NCI-H2171 treated with DMSO at 0.1 percent for 48 hours (cell line): ENCODE results near the gene POLR1G.
A peak's percentile ranks its signal among the peaks of the same experiment; 100 is the strongest.
"Not testable (repeated sequence)": the region's sequence is repeated elsewhere in the genome, so short reads cannot be mapped to it uniquely, and the experiment has no call there.

Experiments
- DNase-seq: peaks from one replicate; lab custom pipeline; 2025; lab: John Stamatoyannopoulos, UW

Gene POLR1G

DNA sequence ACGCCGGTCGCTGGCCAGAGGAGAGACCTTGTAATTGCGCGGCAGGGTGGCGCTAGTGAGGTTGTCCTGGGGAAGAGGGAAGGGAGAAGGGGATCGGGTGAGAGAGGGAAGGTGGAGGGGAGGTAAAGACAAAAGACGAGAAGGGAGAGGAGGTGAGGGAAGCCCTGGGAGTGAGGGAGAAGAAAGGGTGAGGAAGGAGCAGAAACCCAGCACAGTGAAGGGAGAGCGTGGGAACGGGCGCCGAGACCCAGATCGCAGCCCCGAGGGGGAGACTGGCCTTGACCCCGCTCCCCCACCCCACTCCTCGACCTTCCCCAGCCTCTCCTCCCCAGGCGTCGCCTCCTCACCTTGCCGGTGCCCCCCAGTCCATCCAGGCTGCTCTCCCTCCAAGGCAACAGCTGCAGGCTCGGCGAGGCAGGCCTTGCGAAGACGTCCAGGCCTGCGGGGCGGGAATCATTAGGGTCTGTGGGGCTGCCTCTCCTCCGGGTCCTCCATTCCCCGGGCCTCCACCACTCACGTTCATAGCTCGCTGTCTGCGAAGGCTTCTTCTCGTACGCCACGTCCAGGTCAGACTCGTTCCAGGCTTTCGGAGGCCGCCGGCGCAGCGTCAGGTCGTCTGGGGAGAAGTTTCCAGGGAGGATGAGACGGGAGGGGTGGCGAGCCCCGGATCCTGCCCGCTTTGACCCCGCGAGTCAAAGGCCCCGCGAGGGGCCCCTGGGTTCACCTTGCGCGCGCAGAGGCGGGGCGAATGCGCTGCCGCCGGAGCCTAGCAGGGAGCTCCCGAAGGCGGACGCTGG, 10.4 kb upstream of the POLR1G start:
- DNase-seq: no peak

DNA sequence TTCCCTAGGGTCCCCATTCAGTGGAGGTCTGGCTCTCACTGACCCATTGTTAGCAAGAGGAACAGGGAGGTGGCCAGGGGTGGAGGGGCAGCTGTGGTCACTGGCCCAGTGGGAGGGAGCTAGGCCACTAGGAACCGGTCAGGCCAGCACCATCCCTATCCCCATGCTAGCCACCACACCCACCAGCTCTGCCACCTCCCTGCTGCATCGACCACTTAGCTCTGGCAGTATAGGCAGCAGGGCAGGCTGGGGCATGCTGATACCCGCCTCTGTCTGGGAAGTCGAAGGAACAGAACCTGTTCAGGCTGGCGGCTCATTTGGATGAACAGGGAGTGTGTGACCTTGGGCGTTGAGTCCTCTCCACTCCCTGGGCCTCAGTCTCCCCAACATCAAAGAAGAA, 6.3 kb upstream of the POLR1G start:
- DNase-seq: peak; percentile 81

DNA sequence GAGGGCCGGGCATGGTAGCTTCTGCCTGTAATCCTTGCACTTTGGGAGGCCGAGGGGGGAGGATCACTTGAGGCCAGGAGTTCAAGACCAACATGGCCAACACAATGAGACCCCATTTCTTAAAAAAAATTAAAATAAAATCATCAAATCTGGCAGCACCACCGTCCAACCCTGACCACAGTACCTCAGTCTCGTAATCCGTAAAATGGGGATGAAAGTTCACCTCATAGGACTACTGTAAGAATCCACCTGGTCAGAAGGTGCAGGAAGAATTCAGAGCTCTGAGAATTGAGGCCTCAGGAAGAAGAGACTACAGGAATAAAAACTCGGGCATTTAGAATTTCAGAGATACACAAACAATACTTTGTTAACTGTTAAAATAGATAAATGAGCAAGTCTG, 4.6 kb upstream of the POLR1G start:
- no peak for DNase-seq

DNA sequence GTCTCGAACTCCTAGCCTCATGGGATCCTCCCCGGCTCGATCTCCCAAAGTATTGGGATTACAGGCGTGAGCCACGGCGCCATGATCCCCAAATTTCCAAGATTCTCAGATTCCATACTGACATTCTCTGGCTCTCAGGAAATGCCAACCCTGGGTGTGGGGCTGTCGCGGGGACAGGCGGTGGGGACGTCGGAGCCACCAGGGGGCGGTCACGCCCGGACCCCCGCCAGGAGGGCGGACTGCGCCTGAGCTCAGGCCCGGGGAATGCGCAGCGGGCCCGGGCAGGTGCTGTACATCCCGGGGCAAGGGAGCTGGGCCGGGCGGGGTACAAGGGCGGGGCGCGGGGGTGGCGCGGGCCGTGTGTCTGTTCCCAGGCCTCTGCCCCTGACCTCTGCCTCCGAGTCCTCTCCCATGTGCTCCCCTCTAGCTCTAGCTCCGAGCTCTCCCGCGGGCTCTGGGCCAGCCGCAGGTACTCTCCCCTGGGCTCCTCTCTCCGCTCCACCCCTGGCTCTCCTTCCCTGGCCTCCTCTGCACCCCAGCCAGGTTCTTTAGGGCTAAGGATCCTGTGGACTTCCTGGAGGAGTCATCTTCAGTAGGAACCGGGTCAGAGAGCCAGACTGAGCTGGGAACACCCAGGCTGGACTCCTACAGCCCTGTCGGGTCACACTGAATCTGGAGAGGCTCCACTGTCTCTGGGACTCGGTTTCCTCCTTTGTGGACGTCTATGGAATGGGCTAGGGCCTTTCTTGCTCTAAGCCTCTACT, 4.0 kb upstream of the POLR1G start:
- DNase-seq: no peak

DNA sequence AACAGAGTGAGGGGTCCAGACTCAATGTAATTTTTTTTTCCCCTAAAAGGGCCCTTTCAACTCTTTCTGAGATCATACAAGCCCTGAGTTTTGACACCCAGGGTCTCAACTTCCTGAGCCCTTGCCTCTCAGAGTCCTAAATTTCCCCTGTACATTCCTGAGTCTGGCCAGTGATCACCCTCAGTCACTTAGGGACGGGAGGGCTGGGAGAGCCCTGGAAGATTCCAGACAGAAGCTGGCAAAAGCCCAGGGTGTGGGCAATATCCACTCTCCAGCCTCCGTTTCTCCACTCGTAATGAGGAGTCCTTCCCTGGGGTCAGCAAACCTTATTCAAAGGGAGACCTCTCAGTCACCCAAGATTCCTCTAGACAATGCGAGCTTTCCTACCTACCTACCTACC, 3.2 kb upstream of the POLR1G start:
- no peak for DNase-seq

DNA sequence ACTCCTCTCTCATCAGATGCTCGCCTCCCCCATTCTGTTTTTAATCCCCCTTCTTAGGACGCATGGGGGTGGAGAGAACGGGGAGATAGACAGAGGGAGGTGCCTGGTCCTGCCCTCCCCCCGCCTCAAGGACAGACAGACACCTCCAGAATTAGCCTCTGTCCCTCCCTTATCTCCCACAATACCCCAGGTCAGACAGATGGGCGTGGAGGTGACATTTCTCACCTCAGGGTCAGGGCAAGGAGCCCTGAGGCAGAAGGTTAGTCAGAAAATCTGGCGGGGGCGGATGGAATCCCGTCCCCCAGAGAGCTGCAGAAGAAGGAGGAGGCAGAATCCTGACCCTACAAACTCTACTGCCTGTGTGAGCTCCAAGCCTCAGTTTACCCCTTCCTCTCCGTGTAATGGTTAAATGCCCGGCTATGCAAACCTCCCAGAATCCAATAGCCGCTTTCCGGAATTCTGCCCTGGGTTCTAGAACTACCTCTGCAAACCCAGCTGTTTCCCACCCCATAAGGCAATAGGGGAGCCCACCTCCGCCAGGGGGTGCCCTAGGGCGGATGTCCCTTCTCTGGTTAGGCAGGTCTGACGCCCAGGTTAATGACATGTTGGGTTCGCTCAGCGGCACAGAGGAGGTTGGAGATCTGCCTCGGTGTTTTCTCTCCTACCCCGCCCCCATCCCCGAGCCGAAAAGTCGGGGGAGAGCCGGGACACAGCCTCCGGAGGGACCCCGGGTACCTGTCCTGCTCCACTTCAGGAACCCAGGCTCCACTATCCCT, 2.5 kb upstream of the POLR1G start:
- DNase-seq: peak; percentile 32

DNA sequence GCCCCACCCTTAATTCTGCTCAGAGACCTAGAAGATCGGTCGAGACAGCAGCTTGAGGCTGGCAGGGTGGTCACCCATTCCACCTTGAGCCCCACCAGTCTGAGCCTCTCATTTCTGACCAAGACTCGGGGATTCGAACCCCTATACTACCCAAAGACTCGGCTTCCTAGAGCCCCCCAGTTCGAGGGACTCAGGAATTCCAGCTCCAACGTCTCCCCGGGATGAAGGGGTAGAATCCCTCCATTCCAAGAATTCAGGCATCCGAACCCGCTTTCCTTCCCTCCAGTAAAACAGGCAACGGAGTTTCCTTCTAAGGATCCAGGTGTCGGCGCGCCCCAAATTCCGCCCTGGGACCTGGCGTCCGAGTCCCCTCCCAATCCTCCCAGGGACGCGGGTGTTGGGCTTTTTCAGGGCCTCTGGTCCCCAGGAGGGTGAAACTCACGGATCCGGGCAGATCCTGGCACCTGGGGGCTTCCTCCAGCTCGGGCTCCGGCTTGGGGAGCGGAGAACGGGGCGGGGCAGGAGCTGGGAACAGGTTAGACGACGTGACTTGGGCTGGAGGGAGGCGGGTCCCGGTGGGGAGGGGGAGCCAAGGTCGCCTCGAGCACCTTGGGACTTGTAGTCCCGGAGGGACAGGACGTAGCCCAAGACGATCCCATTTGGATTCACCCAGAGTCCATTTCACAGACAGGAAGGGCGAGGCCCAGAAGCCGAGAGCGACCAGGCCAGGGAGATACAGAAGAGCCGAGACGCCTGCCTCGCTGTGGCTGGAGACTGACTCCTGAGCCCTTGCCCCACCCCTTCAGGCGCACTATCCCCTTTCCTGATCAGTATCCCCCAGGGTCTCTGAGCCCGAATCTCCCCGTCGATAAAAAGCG, 1.6 kb upstream of the POLR1G start, which contains the start of gene PPP1R13L:
Gene PPP1R13L (minus strand): TSS at position 513 of the 878 bp plus-strand sequence. CDS start 6,751 bp downstream, outside the sequence.
- peak; percentile 85 for DNase-seq

DNA sequence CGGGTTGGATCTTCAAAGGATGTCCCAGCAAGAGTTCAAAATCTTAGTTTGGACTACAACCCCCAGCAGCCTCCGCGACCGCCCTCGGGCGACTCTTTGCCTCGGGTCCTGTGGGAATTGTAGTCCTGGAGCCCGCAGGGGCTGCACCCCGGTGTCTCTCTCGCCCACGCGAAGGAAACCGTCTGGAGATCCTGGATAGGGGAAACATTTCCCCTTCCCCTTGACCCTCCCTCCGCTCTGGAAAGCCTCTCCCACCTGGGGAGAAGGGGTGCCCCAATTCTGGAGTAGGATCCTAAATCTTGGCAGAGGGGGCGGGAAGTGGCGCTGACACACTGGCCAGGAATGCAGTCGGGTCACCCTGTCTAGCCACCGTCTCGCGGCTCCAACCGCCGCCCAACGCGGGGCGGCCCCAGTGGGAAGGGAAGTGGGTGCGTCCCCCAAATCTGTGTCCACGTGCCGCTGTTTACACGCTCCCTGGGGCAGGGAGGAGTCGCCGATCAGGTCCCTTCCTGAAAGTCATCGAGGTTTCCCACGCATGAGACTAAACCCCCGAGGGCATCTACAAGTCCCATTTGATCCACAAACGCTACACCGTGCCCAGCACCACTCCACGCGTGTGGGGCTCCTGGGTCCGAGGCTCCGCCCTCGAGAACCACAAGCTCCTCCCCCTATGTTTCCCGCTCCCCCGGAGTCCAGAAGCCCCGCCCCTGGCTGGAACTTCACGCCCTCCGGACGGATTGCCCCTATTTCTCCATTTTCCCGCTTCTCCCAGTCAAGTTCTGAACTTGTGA, 814 bp upstream of the POLR1G start:
- DNase-seq: peak; percentile 91

DNA sequence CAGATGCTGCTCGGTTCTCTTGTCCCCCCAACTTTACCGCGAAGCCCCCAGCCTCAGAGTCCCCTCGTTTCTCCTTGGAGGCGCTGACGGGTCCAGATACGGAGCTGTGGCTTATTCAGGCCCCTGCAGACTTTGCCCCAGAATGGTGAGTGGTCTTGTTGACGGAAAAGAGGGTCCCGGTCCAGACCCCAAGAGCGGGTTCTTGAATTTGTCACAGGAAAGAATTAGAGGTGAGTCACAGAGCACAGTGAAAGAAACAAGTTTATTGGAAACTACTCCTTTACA, 589 bp downstream of the POLR1G start:
- DNase-seq: no peak

DNA sequence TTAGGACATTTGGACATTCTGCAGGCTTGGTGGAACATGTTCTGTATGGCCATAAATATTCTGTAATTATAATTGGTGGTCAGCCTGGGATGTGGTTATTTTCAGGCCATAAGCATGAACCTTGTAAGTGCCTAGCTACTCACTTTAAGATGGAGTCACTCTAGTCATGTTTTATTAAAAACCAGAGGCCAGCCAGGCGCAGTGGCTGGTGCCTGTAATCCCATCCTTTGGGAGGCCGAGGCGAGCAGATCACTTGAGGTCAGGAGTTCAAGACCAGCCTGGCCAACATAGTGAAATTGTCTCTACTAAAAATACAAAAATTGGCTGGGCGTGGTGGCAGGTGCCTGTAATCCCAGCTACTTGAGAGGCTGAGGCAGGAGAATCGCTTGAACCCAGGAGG, 1.1 kb downstream of the POLR1G start:
- DNase-seq: not testable (repeated sequence)

DNA sequence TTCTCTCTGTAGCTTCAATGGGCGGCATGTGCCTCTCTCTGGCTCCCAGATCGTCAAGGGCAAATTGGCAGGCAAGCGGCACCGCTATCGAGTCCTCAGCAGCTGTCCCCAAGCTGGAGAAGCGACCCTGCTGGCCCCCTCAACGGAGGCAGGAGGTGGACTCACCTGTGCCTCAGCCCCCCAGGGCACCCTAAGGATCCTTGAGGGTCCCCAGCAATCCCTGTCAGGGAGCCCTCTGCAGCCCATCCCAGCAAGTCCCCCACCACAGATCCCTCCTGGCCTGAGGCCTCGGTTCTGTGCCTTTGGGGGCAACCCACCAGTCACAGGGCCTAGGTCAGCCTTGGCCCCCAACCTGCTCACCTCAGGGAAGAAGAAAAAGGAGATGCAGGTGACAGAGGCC, 1.7 kb downstream of the POLR1G start:
- DNase-seq: no peak

DNA sequence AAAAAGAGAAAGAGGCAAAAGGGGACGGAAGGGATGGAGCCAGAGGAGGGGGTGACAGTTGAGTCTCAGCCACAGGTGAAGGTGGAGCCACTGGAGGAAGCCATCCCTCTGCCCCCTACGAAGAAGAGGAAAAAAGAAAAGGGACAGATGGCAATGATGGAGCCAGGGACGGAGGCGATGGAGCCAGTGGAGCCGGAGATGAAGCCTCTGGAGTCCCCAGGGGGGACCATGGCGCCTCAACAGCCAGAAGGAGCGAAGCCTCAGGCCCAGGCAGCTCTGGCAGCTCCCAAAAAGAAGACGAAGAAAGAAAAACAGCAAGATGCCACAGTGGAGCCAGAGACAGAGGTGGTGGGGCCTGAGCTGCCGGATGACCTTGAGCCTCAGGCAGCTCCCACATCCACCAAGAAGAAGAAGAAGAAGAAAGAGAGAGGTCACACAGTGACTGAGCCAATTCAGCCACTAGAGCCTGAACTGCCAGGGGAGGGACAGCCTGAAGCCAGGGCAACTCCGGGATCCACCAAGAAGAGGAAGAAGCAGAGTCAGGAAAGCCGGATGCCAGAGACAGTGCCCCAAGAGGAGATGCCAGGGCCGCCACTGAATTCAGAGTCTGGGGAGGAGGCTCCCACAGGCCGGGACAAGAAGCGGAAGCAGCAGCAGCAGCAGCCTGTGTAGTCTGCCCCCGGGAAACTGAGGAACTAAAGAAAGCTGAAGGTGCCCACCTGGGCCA, 2.5 kb downstream of the POLR1G start:
- DNase-seq: no peak

DNA sequence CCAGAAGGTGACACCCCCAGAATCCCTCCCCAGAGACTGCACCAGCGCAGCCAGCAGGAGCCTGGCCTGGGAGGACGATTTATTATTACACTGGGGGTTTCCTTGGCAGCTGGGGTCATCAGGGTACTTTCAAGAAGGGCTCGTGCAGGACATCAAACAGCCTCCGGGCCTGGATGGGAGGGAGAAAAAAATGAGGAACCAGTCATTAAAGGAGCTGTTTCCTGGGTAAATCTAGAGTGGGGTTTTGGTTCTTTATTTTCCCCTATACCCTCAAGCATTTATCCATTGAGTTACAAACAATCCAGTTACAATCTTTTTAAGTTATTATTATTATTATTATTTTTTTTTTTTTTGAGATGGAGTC, 3.1 kb downstream of the POLR1G start:
- DNase-seq: no peak

DNA sequence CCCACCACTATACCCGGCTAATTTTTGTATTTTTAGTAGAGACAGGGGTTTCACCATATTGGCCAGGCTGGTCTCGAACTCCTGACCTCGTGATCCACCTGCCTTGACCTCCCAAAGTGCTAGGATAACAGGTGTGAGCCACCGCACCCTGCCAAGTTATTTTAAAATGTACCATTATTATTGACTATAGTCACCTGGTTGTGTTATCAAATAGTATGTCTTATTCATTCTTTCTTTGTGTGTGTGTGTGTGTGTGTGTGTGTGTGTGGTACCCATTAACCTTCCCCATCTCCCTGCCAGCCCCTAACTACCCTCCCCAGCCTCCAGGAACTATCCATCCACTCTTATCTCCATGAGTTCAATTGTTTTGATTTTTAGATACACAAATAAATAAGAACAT, 3.9 kb downstream of the POLR1G start:
- not testable (repeated sequence) for DNase-seq

DNA sequence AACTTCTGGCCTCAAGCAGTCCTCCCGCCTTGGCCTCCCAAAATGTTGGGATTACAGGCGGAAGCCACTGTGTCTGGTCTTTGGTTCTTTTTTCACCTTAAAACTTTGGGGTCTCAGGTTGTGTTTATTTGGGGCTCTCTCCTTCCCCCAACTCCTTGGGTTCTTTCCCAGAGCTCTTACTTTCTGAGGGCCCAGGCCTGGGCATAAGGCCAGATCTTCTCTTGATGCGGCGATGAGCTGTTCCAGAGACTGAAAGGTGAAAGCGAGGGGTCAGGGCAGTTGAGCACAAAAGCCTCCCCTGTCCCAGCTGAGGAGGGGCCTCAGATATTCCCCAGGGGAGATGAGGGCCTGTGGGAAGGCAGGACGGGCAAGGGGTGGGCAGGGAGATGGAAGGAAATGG, 7.1 kb downstream of the POLR1G start:
- DNase-seq: no peak

DNA sequence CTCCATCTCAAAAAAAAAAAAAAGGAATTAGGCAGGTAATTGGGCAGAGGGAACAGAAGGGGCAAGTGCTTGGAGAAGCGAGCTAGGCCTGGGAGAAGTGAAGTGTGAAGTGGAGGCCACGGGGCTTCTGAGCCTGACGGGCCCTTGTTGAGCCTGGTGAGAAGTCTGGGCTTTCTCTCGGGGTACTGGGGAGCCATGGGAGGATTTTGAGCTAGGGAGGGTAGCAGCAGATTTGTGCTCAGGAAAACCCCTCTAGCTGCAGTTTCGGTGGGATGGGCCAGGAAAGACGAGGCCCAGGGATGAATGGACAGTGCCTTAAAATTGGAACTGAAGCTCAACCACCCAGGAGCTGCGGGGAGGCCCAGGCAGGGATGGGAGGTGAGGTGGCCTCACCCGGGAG, 8.0 kb downstream of the POLR1G start:
- no peak for DNase-seq

DNA sequence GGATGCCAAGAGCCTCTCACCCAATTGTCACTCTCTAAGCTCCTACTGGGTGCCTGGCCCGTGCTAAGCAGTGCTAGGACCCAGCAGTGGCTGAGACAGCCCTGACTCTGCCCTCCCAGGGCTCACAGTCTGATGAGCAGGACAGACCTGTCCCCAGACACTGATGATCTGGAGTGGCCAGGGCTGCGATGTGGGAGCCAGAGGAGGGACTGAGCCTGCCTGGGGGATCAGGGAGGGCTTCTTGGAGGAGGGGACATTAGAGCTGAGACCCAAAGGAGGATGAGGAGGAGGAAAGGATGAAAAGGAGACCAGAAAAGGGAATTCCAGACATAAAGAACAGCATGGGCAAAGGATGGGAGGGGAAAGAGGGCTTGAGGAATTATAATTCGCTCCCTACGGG, 10.7 kb downstream of the POLR1G start:
- DNase-seq: no peak

DNA sequence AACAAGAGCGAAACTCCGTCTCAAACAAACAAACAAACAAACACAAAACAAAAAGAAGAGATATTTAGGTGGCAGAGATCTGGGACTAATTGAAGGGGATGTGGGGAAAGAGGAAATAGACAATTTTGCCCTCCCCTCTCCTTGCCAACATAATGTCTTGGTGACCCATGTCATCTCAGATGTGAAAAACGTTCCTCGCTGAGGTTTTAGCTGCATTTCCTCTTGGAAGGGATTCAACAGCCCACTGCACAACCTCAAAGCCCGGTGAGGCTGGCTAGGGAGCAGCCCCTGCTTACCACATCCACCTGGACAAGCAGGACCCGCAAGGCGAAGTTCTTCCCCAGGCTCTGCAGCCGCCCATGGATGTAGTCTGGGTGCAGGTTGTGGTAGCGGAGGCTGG, 12.4 kb downstream of the POLR1G start:
- DNase-seq: no peak

DNA sequence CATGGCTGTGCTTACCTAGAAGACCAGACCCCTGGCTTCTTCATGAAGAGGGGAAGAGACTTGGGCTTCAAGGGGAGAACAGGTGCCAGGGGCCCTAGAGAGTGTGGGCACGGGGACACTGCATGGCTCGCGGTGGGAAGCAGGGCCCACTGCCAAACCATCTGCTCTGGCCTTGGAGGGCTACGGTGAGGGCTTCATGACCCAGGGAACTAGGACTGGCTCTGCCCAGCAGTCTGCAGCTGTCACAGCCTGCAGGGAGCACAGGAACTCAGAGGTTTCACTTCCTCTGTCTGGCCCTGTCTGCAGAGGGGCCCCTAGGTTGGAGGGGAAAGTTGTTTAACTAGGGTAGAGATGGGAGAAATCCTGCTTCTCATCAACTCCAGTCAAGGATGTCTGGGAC, 13.0 kb downstream of the POLR1G start:
- peak; percentile 20 for DNase-seq

DNA sequence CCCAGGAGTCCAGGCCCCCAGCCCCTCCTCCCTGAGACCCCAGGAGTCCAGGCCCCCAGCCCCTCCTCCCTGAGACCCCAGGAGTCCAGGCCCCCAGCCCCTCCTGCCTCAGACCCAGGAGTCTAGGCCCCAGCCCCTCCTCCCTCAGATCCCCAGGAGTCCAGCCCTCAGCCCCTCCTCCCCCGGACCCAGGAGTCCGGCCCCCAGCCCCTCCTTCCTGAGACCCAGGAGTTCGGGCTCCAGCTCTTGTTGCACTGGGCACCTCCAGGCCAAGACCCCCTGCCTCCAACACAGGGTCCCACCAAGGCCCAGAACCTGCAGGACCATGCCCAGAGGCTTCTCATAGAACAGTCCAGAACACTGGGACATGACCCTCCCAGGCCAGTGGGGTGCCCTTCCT, 13.5 kb downstream of the POLR1G start:
- no peak for DNase-seq
